ENCODE measurements around the gene ACMSD.

ACMSD gene

GRCh38 chr2:134838143-134838620 is at the start of gene ACMSD:
TSS of gene ACMSD (plus strand) at chr2:134838616. CDS start at chr2:134838683, 67 bp downstream.
- DNase-seq (ENCODE audit: low read depth) = no peak
- TF ChIP-seq CTCF (IDR thresholded peaks at IDR 0.05; ENCODE audit: insufficient read depth, low read depth, low read length, missing control alignments) = no peak
- no peak within 1 kb of the TSS for H3K4me3 ChIP-seq (ENCODE audit: low read depth, low read length)

- no peak overlapping the region for H3K4me3 ChIP-seq (ENCODE audit: low read depth, low read length)
- no peak for DNase-seq (ENCODE audit: low read depth)
- TF ChIP-seq CTCF (IDR thresholded peaks at IDR 0.05; ENCODE audit: insufficient read depth, low read depth, low read length, missing control alignments) = peak; percentile 15
Measured at GRCh38 chr2:134790487-134790886, 47.9 kb upstream of the ACMSD start.

- no peak overlapping the region for H3K4me3 ChIP-seq (ENCODE audit: low read depth, low read length)
- TF ChIP-seq CTCF (IDR thresholded peaks at IDR 0.05; ENCODE audit: insufficient read depth, low read depth, low read length, missing control alignments) = no peak
- DNase-seq (ENCODE audit: low read depth) = no peak
Measured at GRCh38 chr2:134791616-134792015, 46.8 kb upstream of the ACMSD start.

- H3K4me3 ChIP-seq (ENCODE audit: low read depth, low read length) = no peak overlapping the region
- no peak for DNase-seq (ENCODE audit: low read depth)
- no peak for TF ChIP-seq CTCF (IDR thresholded peaks at IDR 0.05; ENCODE audit: insufficient read depth, low read depth, low read length, missing control alignments)
Measured at GRCh38 chr2:134792186-134792585, 46.2 kb upstream of the ACMSD start.

- no peak for TF ChIP-seq CTCF (IDR thresholded peaks at IDR 0.05; ENCODE audit: insufficient read depth, low read depth, low read length, missing control alignments)
- no peak overlapping the region for H3K4me3 ChIP-seq (ENCODE audit: low read depth, low read length)
- no peak for DNase-seq (ENCODE audit: low read depth)
Measured at GRCh38 chr2:134795765-134796164, 42.7 kb upstream of the ACMSD start.

- no peak overlapping the region for H3K4me3 ChIP-seq (ENCODE audit: low read depth, low read length)
- no peak for TF ChIP-seq CTCF (IDR thresholded peaks at IDR 0.05; ENCODE audit: insufficient read depth, low read depth, low read length, missing control alignments)
- no peak for DNase-seq (ENCODE audit: low read depth)
Measured at GRCh38 chr2:134796373-134796772, 42.0 kb upstream of the ACMSD start.

- TF ChIP-seq CTCF (IDR thresholded peaks at IDR 0.05; ENCODE audit: insufficient read depth, low read depth, low read length, missing control alignments) = no peak
- no peak overlapping the region for H3K4me3 ChIP-seq (ENCODE audit: low read depth, low read length)
- no peak for DNase-seq (ENCODE audit: low read depth)
Measured at GRCh38 chr2:134799936-134800335, 38.5 kb upstream of the ACMSD start.

Data from GM12865 (cell line).